EL (cell line): ENCODE data around the gene SPP2.

ENCODE experiments used
- DNase-seq: peaks from one replicate; pipeline ENCODE4 v3.0.0-alpha.2; 2016

SPP2 gene

DNA sequence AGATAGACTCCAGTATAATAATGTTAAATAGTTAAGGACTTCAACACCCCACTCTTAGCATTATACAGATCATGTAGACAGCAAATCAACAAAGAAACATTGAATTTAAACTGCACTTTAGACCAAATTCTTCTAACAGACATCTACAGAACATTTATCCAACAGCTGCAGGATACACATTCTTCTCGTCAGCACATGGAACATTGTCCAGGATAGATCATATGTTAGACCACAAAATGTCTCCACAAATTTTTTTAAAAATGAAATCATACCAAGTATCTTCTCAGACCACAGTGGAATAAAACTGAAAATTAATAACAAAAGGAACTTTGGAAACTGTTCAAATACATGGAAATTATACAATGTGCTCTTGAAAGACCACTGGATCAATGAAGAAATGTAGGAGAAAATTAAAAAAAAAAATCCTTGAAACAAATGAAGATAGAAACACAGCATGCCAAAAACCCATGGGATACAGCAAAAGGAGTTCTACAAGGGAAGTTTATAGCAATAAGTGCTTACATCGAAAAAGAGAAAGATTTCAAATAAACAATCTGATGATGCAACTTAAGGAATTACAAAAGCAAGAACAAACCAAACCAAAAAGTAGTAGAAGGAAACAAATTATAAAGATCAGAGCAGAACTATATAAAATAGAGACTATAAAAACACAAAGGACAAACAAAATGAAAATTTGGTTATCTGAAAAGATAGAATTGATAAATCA is 12.3 kb upstream of the SPP2 start:
- DNase-seq = no peak

DNA sequence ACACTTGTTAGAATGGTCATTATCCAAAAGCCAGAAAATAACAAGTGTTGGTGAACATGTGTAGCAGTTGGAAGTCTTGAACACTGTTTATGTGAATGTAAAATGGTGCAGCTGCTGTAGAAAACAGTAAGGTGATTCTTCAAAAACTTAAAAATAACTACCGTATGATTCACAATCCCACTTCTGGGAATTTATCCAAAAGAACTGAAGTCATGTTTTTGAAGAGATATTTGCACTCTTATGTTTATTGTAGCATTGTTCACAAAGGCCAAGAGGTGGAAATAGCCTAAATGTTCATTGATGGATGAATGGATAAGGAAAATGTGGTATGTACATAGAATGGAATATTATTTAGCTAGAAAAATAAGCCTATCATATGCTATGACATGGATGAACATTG is 6.3 kb upstream of the SPP2 start:
- DNase-seq = peak; percentile 82

DNA sequence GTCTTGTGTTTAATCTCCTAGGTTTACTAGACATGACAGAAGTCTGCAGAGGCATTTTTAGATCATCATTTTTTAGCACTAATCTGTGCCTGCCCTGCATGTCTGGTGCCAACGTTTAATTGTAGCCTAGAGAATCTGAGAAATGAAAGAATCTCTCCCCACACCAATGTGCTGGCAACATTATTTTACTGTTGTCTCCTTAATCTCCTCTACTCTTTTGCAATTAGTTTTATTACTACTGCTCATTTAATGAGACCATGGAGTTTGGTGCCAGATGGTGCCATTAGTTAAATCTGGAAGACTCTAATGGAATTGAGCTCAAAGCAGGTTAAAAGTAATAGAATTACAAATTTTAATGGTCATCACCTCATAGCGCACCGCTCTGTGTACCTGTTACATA is 4.0 kb upstream of the SPP2 start:
- no peak for DNase-seq

DNA sequence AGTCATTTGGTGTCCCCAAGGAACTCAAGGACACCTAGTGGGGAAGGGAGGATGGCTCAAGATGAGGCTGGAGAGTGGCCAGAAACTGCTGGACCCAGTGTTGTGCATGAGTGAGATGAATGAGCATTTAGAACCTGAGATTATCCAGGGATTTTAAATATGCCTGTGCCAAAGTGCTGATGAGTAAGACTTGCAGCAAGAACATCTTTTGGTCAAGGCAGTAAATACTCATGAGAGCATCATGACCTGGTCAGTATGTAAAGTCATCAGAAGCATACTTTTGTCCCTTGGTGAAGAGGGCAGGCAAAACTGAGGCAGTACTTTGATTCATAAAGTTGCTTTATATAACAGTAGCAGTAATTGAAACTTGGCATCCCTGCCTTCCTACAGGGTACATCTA is 3.1 kb upstream of the SPP2 start:
- no peak for DNase-seq

DNA sequence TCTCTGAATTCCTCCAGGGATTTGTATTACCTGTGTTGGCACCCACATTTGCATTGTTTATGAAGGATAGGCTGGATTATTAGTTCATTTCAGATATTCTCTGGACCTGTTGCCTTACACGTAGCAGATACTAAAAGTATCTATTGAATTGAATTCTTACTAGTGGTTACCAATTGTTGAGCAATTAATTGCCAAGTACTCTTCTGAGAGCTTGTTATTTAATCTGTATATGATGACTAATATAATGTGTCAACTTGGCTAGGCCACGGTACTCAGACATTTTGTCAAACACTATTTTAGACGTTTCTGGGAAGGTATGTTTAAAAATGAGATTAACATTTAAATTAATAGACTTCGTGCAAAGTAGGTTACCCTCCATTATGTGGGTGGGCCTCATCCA is 2.5 kb upstream of the SPP2 start:
- no peak for DNase-seq

DNA sequence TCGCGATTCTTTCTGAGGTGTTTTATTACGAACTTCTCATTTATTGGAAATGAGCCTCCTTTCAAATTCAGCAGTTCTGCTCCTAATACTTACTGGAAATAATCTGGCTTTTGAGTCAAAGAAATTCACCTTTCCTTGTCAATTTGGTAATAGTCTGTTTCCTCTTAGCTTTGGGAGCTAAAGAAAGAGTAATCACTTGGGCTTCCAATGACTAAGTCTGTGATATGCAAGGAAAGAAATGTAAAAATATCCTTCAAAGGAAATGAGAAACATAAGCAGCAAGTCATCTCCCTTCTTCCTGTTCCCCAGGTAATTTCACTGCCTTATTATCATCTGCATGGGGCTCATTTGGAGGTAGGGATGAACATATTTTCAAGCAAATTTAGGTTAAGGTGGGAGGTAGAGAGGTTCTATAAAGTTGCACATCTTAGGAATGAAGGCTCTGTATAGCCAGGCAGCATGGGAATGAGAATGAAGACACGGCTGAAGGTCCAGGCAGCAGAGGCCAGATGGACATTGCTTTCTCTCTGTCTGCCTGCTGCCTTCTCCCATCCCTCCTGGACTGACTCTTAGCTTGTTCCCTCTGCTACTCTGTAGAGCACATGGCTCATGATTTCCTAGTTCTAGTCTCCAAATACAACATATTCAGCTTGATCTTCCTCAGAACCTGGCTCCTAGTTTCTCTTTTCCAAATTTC is 1.0 kb downstream of the SPP2 start:
- DNase-seq = no peak

DNA sequence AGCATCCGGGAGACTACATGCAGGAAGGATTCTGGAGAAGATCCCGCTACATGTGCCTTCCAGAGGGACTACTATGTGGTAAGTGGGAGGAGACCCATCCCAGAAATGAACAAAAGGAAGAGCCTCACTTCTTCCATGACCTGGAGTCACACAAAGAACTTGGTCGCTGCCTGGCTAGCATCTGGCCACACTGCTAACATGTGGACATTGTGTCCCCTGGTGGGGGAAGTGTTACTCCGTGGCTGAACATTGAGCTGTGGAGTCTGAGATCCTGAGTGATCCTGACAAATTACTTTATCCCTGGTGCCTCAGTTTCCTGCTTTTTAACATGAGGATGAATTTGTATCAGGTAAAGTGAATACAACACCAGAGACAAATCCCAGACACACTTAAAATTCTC is 8.4 kb downstream of the SPP2 start:
- no peak for DNase-seq

DNA sequence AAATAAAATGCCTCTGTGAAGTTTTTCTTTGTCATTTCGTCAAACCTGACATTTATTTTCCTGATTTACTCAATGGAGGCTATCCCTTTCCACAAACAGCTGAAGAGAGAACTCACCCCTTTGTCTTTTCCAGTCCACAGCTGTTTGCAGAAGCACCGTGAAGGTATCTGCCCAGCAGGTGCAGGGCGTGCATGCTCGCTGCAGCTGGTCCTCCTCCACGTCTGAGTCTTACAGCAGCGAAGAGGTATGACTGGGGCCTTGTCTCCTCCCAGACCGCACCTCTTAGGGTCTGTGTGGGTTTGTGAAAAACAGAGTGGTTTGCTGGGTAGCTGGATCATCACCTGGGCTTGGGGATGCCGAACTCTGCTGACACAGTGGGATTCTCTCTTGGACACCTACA is 9.7 kb downstream of the SPP2 start:
- DNase-seq = no peak

DNA sequence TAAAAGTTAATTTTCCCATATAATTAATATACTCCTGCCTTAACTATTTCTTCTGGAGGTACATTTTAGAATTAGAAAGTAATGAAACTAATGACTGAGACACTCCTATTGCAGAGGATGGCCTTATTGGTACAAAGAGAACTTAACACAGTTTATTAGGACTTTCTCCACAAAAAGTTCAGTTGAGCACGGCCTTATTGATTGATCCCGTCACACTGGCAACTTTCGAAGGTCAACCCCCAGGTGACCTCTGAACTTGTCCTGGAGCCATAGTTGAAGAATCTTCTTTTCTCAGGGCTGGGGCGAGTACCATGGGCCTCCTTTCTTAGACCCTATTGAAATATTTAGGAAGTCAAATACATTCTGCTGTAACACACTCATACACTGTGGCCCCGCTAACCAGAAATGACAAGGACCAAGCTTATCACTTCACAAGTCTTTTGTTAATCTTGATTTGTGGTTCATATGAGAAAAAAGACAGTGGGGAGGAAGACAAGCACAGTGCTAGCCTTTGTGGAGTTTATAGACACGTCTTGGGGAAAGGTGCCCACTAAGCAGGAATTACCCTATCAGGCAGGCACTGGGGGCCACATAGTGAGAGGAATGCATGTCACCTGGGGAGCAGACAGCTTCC is 11.2 kb downstream of the SPP2 start:
- no peak for DNase-seq

DNA sequence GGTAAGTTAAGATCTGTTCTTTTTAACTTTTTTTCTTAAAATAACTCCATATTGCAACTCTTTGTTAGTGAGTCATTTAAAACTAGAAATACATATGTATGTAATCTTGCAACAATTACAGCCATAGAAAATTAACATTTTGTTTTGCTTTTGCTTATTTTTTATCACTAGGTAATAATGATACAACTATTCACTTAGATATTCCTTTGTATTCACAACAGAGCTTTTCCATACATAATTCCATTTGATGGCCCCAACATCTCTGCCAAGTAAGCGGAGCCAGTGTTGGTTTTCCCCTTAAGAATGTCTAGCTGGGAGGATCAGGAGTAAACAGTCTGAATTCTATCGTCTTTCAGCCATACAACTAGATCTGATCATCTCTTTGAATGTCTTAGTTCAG is 16.1 kb downstream of the SPP2 start:
- no peak for DNase-seq

DNA sequence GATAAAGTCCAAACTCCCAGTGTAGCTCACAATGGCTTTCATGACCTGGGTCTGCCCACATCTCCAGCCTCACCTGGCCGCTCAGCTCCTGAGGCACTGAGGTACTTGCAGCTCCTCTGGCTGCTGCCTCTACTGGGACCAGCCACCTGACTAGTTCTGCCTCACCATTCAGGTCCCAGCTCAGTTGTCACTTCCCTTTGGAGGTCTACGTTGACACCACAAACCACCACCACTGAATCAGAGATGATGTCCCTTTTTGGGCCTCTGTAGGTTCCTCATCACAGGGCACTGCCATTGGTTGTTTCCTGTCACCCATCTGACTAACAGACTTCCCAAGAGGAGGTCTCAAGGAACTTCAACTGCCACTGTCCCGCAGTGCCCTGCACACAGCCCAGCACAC is 21.2 kb downstream of the SPP2 start:
- no peak for DNase-seq

DNA sequence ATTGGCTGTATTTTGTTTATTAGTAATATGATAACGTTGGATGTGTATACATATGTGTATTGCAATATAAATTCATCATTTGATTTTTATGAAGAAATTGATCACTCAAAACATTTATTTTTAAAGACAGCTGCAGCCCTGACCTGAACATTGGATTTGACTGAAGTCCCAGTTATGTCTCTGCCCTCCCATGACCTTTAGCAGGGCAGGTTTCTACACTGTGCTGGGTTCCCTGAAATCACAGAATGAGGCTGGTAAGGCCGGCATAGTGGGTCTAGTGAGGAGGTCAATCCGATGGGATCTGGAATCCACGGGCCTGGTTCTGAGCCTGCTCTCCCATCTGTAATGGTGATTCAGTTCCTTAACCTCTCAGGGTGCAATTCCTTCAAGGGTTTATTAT is 22.0 kb downstream of the SPP2 start:
- DNase-seq = no peak

DNA sequence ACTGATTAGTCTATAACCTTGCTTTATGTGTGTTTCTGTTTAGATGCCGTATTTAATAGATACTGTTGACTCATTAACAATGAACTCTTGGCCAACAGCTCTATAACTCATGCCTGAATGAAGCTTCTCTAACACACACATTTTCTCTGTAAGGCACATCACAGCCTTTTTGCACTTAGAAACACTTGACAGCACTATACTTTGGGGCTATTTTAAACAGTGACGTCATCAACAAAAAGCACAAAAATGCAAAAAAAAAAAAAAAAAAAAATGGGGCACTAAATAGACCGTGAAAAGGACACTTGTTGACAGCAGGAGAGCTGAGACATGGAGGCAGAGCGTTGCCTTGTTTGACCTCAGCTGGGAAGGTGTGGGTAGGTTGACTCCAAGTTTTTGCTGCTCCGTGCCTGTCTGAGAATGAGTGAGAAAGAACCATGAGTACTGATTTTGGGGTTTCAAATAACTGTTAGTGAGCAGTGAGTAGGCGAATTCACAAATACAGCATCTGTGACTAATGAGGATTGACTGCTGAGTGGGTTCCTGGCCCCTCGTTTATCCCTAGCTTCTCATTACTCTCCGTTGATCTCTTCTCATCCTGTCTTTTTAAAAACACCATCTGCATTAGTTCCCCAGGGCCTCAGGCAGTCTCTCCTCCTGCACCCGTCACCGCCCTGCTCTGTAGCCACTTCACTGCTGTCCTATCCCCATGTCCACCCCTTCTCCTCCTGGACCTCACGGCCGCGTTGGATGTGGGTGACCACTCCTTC is 24.4 kb downstream of the SPP2 start:
- DNase-seq = no peak

DNA sequence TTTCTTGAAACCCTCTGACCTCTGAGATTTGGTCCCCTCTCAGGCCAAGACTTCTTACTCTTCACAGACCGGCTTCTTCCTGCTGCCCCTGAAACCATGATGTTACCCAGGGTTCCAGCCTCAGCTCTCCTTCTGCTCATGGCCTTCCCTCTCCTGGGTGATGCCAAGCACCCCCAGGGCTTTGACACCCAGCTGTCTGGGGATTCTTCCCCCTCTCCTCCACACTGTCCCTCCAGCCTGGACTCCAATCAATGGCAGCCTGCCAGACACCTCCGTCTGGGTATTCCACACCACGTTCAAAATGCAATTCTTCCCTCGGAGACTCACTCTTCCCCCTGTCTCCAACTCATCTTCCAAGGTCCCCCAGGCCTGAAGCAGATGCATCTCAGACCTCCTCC is 25.0 kb downstream of the SPP2 start:
- DNase-seq = no peak

DNA sequence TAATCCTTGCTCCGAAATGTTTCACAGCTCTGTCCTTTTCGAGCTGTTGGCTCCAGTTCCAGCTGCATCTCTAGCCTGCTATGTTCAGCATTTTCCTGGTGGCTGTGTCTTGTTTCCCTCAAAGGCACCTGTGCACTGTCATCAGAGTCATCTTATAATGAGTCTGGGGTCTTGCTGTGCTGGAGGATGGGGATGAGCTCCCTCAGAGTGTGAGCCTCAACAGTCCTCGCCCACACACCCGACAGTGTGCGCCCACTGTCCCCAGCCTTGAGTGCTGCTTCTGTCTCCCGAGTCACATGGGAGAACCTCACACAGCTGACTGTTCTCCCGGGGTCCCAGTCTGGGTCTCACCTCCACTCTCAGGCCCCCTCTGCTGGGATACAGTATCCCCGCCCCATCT is 25.4 kb downstream of the SPP2 start:
- no peak for DNase-seq

DNA sequence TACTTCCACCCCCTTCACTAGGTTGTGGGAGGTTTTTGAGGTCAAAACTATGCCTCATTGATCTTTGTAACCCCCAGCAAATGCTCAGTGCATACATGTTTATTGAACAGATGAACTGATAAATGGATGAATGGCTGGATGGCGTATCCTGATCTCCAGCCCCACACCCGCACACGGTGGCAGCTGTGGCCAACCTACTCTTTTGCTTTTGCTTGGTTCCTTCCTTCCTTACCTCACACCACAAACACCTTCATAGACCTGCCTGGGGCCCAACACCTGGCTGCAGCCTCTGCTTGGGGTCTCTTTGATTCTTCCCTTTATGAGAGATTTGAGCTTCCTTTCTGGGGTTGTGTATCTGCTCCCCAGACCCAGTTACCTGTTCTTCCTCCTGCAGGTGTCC is 25.9 kb downstream of the SPP2 start:
- no peak for DNase-seq

DNA sequence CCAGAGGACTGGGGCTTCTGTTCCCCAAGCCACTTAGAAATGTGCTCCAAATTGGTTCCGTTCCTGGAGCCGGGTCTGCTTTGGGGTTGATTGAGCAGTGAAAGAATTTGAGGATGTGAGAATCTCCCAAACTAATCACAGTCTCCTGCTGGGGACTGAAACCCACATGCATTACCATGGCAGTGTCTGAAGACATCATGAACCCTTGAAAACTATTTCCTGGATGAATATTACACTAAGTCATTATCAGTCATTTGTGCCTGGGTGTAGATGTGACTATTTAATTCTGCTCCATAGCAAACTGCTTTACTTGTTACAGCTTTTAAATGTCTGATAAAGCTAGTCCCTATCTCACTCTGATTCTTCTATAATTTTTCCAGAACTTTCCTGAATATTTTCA is 27.6 kb downstream of the SPP2 start:
- DNase-seq = no peak

DNA sequence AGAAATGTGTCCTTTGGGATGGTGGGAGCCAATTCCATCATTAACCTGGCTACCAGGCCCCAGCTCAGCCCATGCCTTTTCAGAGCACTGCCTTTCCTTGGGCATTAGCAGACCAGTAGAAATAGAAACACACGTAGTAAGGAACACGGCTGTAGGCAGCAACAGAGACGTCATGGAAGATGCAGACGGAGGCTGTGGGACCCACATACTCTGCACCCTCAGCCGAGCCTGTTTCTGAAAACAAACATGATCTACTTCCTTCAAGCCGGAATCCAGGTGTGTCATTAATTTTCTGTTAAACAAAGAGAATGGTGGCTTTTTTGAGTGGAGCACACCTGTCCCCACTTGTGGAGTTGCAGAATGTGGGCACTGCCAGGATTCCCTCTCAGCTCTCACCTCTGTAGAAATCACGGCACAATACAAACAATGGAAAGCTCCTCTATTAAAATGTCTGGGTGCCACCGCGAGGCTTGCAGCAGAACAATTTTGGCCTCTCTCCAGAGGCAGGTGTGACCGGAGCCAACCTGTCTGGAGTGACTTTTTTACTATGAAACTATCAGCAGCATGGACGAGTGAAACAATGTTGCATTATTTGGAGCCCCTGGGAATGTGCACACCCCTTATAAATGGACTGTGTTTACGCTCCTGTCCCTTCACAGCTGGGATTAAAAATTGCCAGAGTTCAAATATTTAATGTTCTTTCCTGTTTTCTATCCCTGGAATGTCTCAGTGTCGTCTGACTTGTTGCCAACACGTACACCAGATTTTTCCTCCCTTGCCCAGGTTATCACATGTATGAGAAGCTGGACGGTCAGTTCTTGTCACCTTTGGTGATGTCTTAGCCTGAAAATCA is 31.7 kb downstream of the SPP2 start:
- DNase-seq = no peak

DNA sequence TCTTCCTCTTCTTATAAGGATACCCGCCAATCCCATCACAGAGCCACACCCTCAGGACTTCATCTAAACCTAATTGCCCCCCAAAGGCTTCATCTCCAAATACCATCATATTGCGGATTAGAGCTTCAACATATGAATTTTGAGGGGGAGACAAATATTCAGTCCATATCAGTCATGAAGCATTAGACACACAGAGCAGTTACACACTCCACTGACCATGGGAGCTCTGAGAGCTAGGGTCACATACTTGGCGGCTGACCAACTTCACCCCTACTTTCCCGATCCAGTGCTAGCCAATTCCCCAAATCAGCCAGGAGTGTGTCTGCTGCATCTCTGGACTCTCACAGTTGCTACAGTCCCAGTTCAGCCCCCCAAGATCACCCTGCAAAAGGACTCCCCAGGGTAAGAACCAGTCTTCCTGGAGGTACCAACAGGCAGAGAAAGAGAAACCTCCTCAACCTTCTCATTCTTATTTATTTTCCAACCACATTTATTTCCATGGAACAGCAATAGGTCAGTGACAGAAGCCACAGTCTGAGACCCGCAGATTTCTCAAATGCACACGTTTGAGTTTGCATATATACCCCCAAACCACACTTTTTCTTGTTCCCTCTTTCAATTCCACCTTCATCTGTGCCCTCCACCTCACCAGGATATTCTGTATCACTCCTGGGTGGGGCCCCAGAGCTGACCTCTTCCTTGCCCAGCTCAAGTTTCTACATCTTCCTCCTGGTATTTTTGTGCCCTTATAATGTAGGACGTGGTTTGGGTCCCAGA is 33.3 kb downstream of the SPP2 start:
- DNase-seq = no peak

DNA sequence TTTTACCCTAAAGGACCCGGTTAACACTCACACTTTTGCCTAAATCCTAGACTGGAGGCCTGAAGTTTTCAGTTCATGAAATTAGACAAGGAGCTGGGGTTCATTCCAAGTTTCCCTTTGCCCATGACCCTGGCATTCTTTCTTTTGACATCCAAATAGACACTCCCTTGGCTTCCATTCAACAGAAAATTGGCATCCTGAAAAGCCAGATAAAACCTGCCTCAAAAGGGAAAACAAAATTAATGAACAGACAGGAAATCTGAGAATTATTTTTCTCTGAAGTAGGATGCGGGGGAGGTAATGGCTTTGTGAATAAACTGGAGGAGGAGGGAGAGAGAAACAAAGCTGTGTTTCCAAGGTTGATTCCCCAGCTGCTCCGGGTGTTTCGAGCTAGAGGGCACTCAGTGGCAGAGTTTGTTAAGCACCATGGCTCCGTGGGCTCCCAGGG is 41.0 kb downstream of the SPP2 start:
- DNase-seq = no peak

DNA sequence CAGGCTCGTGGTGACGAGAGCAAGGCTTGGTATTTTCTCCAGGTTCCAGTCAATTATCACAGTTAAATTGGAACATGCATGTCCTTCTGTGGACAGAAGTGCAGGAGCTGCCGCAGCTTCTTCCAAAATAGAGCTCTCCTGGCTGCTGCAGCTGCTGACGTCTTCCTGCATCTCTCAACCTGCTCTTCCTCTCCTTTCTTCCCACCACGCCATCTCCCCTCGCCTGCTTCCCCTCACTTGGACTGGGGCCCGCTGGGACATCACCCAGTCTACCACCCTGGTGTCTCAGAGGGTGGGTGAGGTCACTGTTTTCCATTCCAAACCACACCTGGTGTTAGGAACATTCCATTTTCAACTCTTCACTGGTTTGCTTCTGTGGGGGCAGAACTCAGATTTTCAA is 41.4 kb downstream of the SPP2 start:
- DNase-seq = no peak

DNA sequence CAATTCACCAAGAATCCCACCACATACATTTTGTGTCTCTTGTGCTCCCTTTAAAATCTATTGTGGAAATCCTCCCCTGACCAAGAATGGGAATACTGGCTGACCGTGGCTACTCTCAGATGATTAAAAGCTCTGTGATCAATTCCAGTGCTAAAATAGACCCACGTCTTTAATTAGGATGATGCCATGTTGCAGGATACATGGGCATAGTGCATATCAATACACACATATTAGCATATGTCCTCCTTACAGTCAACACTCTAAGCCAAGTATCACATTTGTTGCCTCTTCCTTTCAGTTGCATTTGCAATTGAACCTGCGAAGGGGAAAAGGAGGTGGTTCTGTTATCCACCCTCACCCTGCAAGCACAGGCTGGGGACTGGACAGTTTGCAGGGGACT is 41.8 kb downstream of the SPP2 start:
- no peak for DNase-seq
